H1 (cell line): ENCODE data around the gene CACNA1F. TPM values are rescaled to one million over a fixed set of nuclear protein-coding genes. Genes with fewer than 3 reads are reported as not detected.

ENCODE experiments used
- CTCF ChIA-PET: fragments of 300-600 bp; sonication (Branson Sonifier 250); formaldehyde crosslinking; loops from one replicate; lab custom pipeline; 2021; ENCODE audit not compliant: partially characterized antibody; lab: Charles Lee
- POLR2A ChIA-PET: fragments of 300-600 bp; sonication (Branson Sonifier 250); formaldehyde crosslinking; loops from one replicate; lab custom pipeline; 2021; ENCODE audit warnings: inconsistent platforms; ENCODE audit not compliant: partially characterized antibody; lab: Charles Lee
- DNase-seq, 2 experiments: peaks; one replicate each; pipeline versions ENCODE4 v3.0.0 to v3.0.0-alpha.2; 2010 to 2022; ENCODE audit warnings: low spot score in 2 of 2, low read depth in 1 of 2, mixed read lengths in 1 of 2
- FAIRE-seq: peaks from 2 replicates; lab custom pipeline; 2011; peaks lifted over from hg19 to GRCh38; lab: Jason Lieb, UNC
- H2AFZ ChIP-seq: 2 replicates; pipeline ENCODE4 v1.8.1; 2012; ENCODE audit warnings: low read length, inconsistent platforms
- H2AK5ac ChIP-seq: 2 replicates; pipeline ENCODE4 v1.6.1; 2013; ENCODE audit warnings: low read depth, low read length
- H2BK120ac ChIP-seq: replicated peaks from 2 replicates; pipeline ENCODE3; 2013; ENCODE audit warnings: low read depth, low read length, inconsistent platforms
- H2BK12ac ChIP-seq: 2 replicates; pipeline ENCODE4 v1.6.1; 2013; ENCODE audit warnings: low read depth, low read length
- H2BK15ac ChIP-seq: 2 replicates; pipeline ENCODE4 v1.6.1; 2013; ENCODE audit warnings: low read length
- H2BK20ac ChIP-seq: 2 replicates; pipeline ENCODE4 v1.6.1; 2013; ENCODE audit warnings: low read length
- H2BK5ac ChIP-seq: 2 replicates; pipeline ENCODE4 v1.6.1; 2013; ENCODE audit warnings: low read depth, low read length
- H3K14ac ChIP-seq: 2 replicates; pipeline ENCODE4 v1.6.1; 2013; ENCODE audit warnings: inconsistent platforms; ENCODE audit not compliant: insufficient read length
- H3K18ac ChIP-seq: 2 replicates; pipeline ENCODE4 v1.6.1; 2013; ENCODE audit warnings: low read length; ENCODE audit errors: extremely low read depth
- H3K23ac ChIP-seq: 2 replicates; pipeline ENCODE4 v1.6.1; 2013; ENCODE audit warnings: inconsistent platforms; ENCODE audit not compliant: insufficient read length
- H3K23me2 ChIP-seq: 2 replicates; pipeline ENCODE4 v1.6.1; 2013; ENCODE audit warnings: low read depth, low read length
- H3K27ac ChIP-seq: 2 replicates; pipeline ENCODE4 v1.6.1; 2011; ENCODE audit warnings: low read depth, low read length, inconsistent platforms
- H3K27me3 ChIP-seq, 4 experiments: replicated peaks in 1 of 4; 1 replicate in 1 of 4; 2 replicates in 3 of 4; pipeline versions ENCODE4 v1.6.1 to v1.8.1; 2011 to 2013; ENCODE audit warnings: low read length in 3 of 4, mild to moderate bottlenecking in 3 of 4, inconsistent platforms in 2 of 4, mixed read lengths in 2 of 4, moderate library complexity in 1 of 4; ENCODE audit not compliant: control insufficient read depth in 3 of 4, insufficient read depth in 3 of 4; ENCODE audit errors: extremely low read depth in 1 of 4
- H3K36me3 ChIP-seq, 4 experiments: 2 replicates each; pipeline versions ENCODE4 v1.6.1 to v1.8.1; 2011 to 2013; ENCODE audit warnings: mild to moderate bottlenecking in 4 of 4, low read length in 3 of 4, moderate library complexity in 2 of 4, control low read depth in 1 of 4, inconsistent platforms in 1 of 4; ENCODE audit not compliant: insufficient read depth in 4 of 4, control insufficient read depth in 2 of 4
- H3K4ac ChIP-seq: replicated peaks from 2 replicates; pipeline ENCODE3; 2013; ENCODE audit warnings: low read length, low read depth, mixed read lengths, inconsistent platforms; ENCODE audit not compliant: insufficient read length
- H3K4me1 ChIP-seq, 4 experiments: replicated peaks in 1 of 4; 1 replicate in 1 of 4; 2 replicates in 3 of 4; pipeline versions ENCODE4 v1.6.1 to v1.8.1; 2011 to 2013; ENCODE audit warnings: low read length in 3 of 4, inconsistent platforms in 2 of 4, mixed read lengths in 1 of 4; ENCODE audit not compliant: insufficient read depth in 4 of 4, control insufficient read depth in 3 of 4
- H3K4me2 ChIP-seq, 2 experiments: 2 replicates each; pipeline versions ENCODE4 v1.6.1 to v1.8.1; 2011 to 2013; ENCODE audit warnings: low read depth in 2 of 2, low read length in 2 of 2, control low read depth in 1 of 2, inconsistent platforms in 1 of 2, mild to moderate bottlenecking in 1 of 2; ENCODE audit not compliant: insufficient read depth in 1 of 2
- H3K4me3 ChIP-seq, 4 experiments: fragments of 200-600, 300-600 bp in 1 of 4; sonication (generic), shearing (Covaris generic), sonication (Bioruptor Twin) in 1 of 4; 2 replicates each; pipeline versions ENCODE4 v1.5.1 to v1.8.1; 2011 to 2016; ENCODE audit warnings: low read length in 4 of 4, low read depth in 3 of 4, control low read depth in 2 of 4, inconsistent platforms in 2 of 4, mild to moderate bottlenecking in 2 of 4, mixed read lengths in 1 of 4, moderate library complexity in 1 of 4; ENCODE audit not compliant: insufficient read depth in 2 of 4; ENCODE audit errors: extremely low read depth in 1 of 4
- H3K56ac ChIP-seq: replicated peaks from 2 replicates; pipeline ENCODE3; 2013; ENCODE audit warnings: low read depth, mild to moderate bottlenecking, mixed read lengths, low read length, inconsistent platforms; ENCODE audit not compliant: insufficient read length
- H3K79me1 ChIP-seq: 2 replicates; pipeline ENCODE4 v1.6.1; 2013; ENCODE audit warnings: low read depth, low read length, control low read depth
- H3K79me2 ChIP-seq, 2 experiments: 2 replicates each; pipeline versions ENCODE4 v1.6.1 to v1.8.1; 2012 to 2013; ENCODE audit warnings: low read length in 2 of 2, mild to moderate bottlenecking in 2 of 2, inconsistent platforms in 1 of 2; ENCODE audit not compliant: insufficient read depth in 2 of 2, control insufficient read depth in 1 of 2
- H3K9ac ChIP-seq, 4 experiments: replicated peaks in 1 of 4; 1 replicate in 1 of 4; 2 replicates in 3 of 4; pipeline versions ENCODE4 v1.6.1 to v1.8.1; 2011 to 2013; ENCODE audit warnings: low read depth in 3 of 4, low read length in 3 of 4, control low read depth in 2 of 4, mild to moderate bottlenecking in 2 of 4, moderate library complexity in 2 of 4, inconsistent platforms in 1 of 4; ENCODE audit errors: extremely low read depth in 1 of 4
- H3K9me3 ChIP-seq, 2 experiments: 2 replicates each; pipeline versions ENCODE4 v1.6.1 to v1.8.1; 2012 to 2013; ENCODE audit warnings: mild to moderate bottlenecking in 2 of 2, moderate library complexity in 2 of 2, control low read depth in 1 of 2, inconsistent platforms in 1 of 2, low read depth in 1 of 2, low read length in 1 of 2, mixed read lengths in 1 of 2; ENCODE audit not compliant: insufficient read depth in 2 of 2
- H4K20me1 ChIP-seq, 2 experiments: replicated peaks in 1 of 2; 2 replicates each; pipeline versions ENCODE3 to v1.8.1; 2011 to 2013; ENCODE audit warnings: inconsistent platforms in 2 of 2, low read length in 2 of 2, mild to moderate bottlenecking in 1 of 2; ENCODE audit not compliant: insufficient read depth in 2 of 2, control insufficient read depth in 1 of 2
- H4K5ac ChIP-seq: 2 replicates; pipeline ENCODE4 v1.6.1; 2013; ENCODE audit warnings: low read length, low read depth, mixed read lengths, inconsistent platforms; ENCODE audit not compliant: insufficient read length
- H4K8ac ChIP-seq: 2 replicates; pipeline ENCODE4 v1.8.0; 2013; ENCODE audit warnings: mild to moderate bottlenecking, moderate library complexity, low read length, inconsistent platforms; ENCODE audit not compliant: insufficient read depth; ENCODE audit errors: extremely low read depth
- H4K91ac ChIP-seq: replicated peaks from 2 replicates; pipeline ENCODE3; 2013; ENCODE audit warnings: low read length, mixed read lengths, inconsistent platforms; ENCODE audit not compliant: insufficient read length
- CTCF ChIP-seq, 3 experiments: IDR thresholded peaks; 1 replicate in 2 of 3; 2 replicates in 1 of 3; pipeline versions ENCODE4 v1.5.1 to v1.6.1; 2011; ENCODE audit warnings: low read length in 3 of 3, mild to moderate bottlenecking in 3 of 3, inconsistent platforms in 2 of 3, low read depth in 1 of 3, moderate library complexity in 1 of 3; ENCODE audit not compliant: insufficient read depth in 1 of 3; ENCODE audit errors: control extremely low read depth in 1 of 3
- E2F6 ChIP-seq: IDR thresholded peaks from 2 replicates; pipeline ENCODE4 v1.6.1; 2012; ENCODE audit warnings: inconsistent platforms
- EGR1 ChIP-seq: IDR thresholded peaks from 2 replicates; pipeline ENCODE4 v1.6.1; 2011; ENCODE audit warnings: low read depth, low read length, borderline replicate concordance
- RBBP5 ChIP-seq: IDR thresholded peaks from 2 replicates; pipeline ENCODE4 v1.7.1; 2012; ENCODE audit warnings: low read depth, mild to moderate bottlenecking, inconsistent platforms, low read length, moderate library complexity, borderline replicate concordance
- SUZ12 ChIP-seq: fragments of 200-600 bp; sonication (generic); IDR thresholded peaks from 2 replicates; pipeline ENCODE4 v1.6.1; 2012; ENCODE audit warnings: mild to moderate bottlenecking, inconsistent platforms, low read length, moderate library complexity, mixed read lengths
- TAF1 ChIP-seq: IDR thresholded peaks from 2 replicates; pipeline ENCODE4 v1.6.1; 2011; ENCODE audit warnings: mild to moderate bottlenecking, low read depth, low read length
- USF2 ChIP-seq: IDR thresholded peaks from 2 replicates; pipeline ENCODE4 v1.6.1; 2011; ENCODE audit warnings: low read length, improper control_type of control experiment
- WGBS, 2 experiments: shearing (Covaris generic) in 1 of 2; methylation state at CpG; one replicate each; pipeline versions ENCODE4 v1.1.6 to v1.1.7; 2013 to 2015; ENCODE audit warnings: low lambda C conversion rate in 2 of 2, mixed read lengths in 2 of 2, inconsistent platforms in 1 of 2, low coverage in 1 of 2, missing lambda C conversion rate in 1 of 2; ENCODE audit not compliant: insufficient replicate concordance in 2 of 2, insufficient coverage in 1 of 2, insufficient read length in 1 of 2; ENCODE audit errors: extremely low coverage in 1 of 2, missing lambda C conversion rate in 1 of 2; 5-methylcytosine and 5-hydroxymethylcytosine counted together
- polyA plus RNA-seq, 7 experiments: library from polyadenylated mRNA; depleted of rRNA in 3 of 7; stranded (reverse) in 5 of 7; unstranded in 2 of 7; fragments of >200 nt in 5 of 7; fragments of 200-250 nt in 2 of 7; gene quantifications; 1 replicate in 5 of 7; 2 replicates in 1 of 7; 4 replicates in 1 of 7; pipeline versions ENCODE4 v1.2.1 to v1.2.3, GENCODE V29; 2011 to 2013; ENCODE audit warnings: missing spikeins in 2 of 7, mixed read lengths in 2 of 7
- total RNA-seq: library from RNA; stranded (reverse); fragmentation: NEBNext Ultra II Directional; extraction: Animal tissue kit (Norgen Biotek cat#: 25700); gene quantifications from 2 replicates; pipeline ENCODE4 v1.2.1, GENCODE V29; 2021

Gene CACNA1F
- total and polyA plus RNA-seq, 2 of the 8 experiments (the other 6 are each of a cell fraction or from before 2014, with no cell fraction given): 0.59 to 0.84 TPM

- no peak overlapping the region for H2AK5ac ChIP-seq
- H3K27ac ChIP-seq: no peak overlapping the region
- no peak overlapping the region for H3K4ac ChIP-seq
- no peak overlapping the region for H2AFZ ChIP-seq
- no peak overlapping the region for H3K4me2 ChIP-seq
- H2BK20ac ChIP-seq: no peak overlapping the region
- no peak overlapping the region for H3K9ac ChIP-seq
- H3K79me1 ChIP-seq: no peaks in the 10 kb centered on the region
- no peak overlapping the region for H2BK5ac ChIP-seq
- H3K79me2 ChIP-seq: no peaks in the 10 kb centered on the region
- H3K23me2 ChIP-seq: peaks cover 11% of the 10 kb centered on the region; the same call in 1 of the 2 replicates
- no peak overlapping the region for H2BK120ac ChIP-seq
- WGBS, 2 experiments: 83% methylated on average over 4 of the region's 9 CpGs; no CpG with 5 or more reads in 1 of the 2 experiments
- POLR2A ChIA-PET: no interaction called here
- DNase-seq (no peak), FAIRE-seq (no peak)
- CTCF ChIA-PET: interaction anchor here (0.9 kb wide), 2 partner anchors 9 to 17 kb away, joined by 3 read pairs; no protein-coding TSS in a partner anchor
- no peak overlapping the region for H4K91ac ChIP-seq
- no peaks in the 10 kb centered on the region for H4K20me1 ChIP-seq
- no peaks in the 10 kb centered on the region for H3K9me3 ChIP-seq
- H3K23ac ChIP-seq: no peak overlapping the region
- H3K18ac ChIP-seq: no peak overlapping the region
- H3K27me3 ChIP-seq: no peaks in the 10 kb centered on the region
- no peaks in the 10 kb centered on the region for H3K36me3 ChIP-seq
- H2BK15ac ChIP-seq: no peak overlapping the region
- H3K14ac ChIP-seq: no peak overlapping the region
- H3K4me1 ChIP-seq: peaks cover 0 to 7% (median 3%) of the 10 kb centered on the region in 4 experiments; a peak in 2 of 7 replicates
- H3K4me3 ChIP-seq: no peak overlapping the region
- no peak overlapping the region for H3K56ac ChIP-seq
- H2BK12ac ChIP-seq: no peak overlapping the region
- H4K8ac ChIP-seq: no peak overlapping the region
- H4K5ac ChIP-seq: no peak overlapping the region
- TF ChIP-seq SUZ12 (no peak), E2F6 (no peak), RBBP5 (no peak), TAF1 (no peak), EGR1 (no peak), USF2 (no peak), CTCF (IDR thresholded peaks at IDR 0.05; ENCODE audit: control extremely low read depth in 1 of 3, insufficient read depth in 1 of 3, low read depth in 1 of 3, low read length in 3 of 3) (no peak)
These were observed 6.2 kb downstream of the CACNA1F start for GRCh38 chrX:49226946-49227345.
